GM21390 (cell line): ENCODE data around the gene ZNRD2.

Source experiments
- ATAC-seq: cut with Tn5 transposase; IDR thresholded peaks from one replicate; pipeline ENCODE4 v1.9.1; 2021; ENCODE audit not compliant: unreplicated experiment

The ZNRD2 gene

DNA sequence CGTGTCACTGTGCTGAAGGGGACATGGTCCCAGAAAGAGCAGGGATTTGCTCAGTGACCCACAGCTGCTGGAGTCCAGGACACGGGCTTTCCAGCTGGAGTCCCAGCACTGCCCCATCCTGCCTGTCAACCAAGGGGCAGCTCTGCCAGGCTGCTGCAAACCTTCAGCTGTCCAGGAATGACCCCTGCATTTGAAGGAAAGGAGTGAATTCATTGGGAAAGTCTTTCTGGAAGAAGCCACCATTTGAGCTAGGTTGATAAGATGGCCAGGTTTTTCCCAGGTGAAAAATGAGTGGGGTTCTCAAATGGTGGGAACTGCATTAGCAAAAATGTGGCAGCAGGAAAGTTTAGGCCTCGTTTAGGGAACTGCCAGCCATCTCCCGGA is 16.0 kb downstream of the ZNRD2 start:
- no peak for ATAC-seq

GRCh38 chr11:65586676-65587075 is 16.4 kb downstream of the ZNRD2 start:
- ATAC-seq, result no peak

DNA sequence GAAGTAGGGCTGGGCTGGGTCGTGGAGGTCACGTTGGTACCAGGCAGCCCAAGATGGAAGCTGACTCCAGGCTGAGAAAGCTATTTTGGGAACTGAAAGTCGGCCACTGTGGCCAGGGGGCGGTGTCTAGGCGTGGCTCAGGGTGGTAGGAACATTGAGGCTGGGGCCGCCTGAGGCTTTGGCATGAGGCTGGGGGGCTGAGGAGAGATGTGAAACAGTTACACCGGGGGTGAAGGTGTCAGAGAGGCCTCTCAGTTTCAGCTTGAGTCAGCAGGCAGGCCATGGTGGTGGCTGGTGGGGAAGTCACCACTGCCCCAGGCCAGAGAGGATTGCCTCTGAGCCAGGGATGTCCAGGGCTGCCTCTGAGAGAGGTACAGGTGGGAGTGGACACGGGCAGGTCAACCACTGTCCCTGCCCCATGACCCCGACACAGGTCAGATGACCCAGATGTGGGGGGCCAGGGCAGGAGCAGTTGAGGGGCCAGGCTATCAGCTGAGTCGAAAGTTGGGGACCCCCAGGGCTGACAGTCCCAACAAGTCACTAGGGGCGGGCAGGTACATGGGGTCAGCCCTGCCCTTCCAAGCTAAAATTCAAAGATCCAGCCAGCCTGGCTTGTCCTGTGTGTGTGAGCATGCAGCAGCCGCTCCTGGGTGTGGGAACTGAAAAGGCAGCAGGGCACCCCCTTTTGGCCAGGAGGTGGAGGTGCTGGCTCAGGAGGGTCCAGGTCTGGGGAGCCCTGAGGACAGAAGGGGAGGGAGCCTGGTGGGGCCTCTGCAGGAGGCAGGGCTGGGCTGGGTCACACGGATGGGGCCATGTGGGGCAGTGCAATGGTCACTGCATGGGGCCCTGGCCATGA is 18.1 kb downstream of the ZNRD2 start:
- peak; percentile 80 for ATAC-seq

GRCh38 chr11:65589444-65590239 is 19.4 kb downstream of the ZNRD2 start:
- ATAC-seq, result no peak

- ATAC-seq, result no peak
Observed at GRCh38 chr11:65590240-65590738, 20.0 kb downstream of the ZNRD2 start.

- ATAC-seq, result no peak
Observed at GRCh38 chr11:65591939-65592857, 21.9 kb downstream of the ZNRD2 start.

- ATAC-seq, result no peak
Observed at GRCh38 chr11:65592858-65593517, 22.7 kb downstream of the ZNRD2 start.

DNA sequence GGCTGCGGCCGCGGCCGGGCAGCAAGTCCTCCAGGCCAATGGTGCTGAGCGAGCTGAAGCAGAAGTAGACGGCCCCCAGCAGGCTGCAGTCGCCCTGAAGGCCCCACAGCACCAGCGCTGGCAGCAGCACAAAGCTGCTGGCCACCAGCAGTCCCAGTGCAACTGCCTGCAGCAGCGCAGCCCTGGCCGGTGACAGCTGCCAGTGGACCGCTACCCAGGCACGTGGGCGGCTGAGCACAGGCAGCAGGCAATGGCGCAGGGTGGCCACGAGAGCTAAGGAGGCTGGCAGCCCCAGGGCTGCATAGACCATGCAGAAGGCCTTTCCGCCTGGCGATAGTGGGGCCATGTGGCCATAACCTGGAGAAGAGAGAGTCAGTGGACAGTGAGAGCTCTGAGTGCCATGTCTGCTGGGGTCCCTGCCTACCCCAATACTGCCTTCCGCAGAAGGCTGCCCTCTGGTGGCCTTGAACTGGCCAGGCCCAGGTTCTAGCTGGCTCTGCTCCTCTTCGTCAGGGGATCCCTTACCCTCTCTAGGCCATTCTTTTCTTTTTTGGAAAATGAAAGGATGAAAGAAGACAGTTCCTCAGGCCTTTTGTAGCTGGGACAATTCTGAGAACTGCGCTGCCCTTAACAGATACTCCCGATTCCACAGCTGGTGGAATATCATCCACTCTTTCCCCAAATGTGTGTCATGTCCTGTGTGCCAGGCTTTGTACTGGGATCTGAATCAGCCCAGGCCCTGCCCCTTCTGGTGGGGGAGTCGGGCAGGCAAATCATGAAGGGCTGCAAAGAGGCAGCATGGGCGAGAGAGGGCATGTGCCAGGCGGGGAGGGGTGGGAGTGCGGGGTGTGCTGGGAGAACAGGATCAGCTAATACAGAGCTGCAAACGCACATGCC is 23.5 kb downstream of the ZNRD2 start:
- ATAC-seq, result no peak

DNA sequence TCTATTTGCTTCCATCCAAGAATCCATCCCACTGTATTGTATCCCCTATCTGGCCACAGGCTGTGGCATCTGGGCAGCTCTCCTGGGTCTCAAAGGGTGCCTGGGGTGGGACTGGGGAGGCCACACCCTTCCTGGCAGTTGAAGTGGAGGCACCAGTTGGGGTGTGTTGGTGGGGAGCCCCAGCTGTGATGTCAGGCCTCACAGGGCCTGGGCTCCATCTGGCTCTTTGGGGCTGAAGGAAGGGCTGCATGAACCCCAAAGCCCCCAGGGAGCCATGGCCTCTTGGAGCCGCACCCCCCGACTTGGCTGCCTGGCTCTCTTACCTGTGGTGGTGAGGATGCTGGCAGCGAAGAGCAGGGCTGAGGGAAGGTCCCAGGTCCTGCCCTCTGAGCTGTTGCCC is 24.9 kb downstream of the ZNRD2 start:
- ATAC-seq, result no peak

- no peak for ATAC-seq
Observed at GRCh38 chr11:65595543-65596281, 25.4 kb downstream of the ZNRD2 start, which contains the start of gene KCNK7. Gene KCNK7 (minus strand): TSS chr11:65595800. CDS start chr11:65595772, 28 bp downstream.

- ATAC-seq, result no peak
Observed at GRCh38 chr11:65596520-65596919, 26.2 kb downstream of the ZNRD2 start.

DNA sequence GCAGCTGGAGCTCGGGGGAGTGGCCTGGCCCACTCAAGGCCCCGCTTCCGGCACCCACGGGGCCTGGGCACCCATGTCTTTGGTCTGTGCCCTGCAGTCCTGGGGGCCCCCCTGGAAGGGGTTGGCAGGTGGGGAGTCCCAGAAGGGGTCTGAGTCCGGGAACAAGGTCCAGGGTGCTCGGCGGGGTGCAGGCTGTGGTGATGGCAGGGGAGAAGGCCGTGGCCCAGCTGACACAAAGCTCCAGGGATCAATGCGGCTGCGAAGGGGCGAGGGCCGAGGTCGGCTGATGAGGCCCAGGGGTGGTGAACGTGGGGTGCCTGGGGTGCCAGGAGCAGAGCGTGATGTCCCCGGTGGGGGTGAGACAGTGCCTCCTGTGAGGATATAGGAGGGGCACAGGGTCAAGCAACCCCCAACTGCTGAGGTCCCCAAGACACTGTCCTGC is 28.0 kb downstream of the ZNRD2 start:
- no peak for ATAC-seq

- ATAC-seq, result no peak
Observed at GRCh38 chr11:65599216-65599954, 29.1 kb downstream of the ZNRD2 start.

DNA sequence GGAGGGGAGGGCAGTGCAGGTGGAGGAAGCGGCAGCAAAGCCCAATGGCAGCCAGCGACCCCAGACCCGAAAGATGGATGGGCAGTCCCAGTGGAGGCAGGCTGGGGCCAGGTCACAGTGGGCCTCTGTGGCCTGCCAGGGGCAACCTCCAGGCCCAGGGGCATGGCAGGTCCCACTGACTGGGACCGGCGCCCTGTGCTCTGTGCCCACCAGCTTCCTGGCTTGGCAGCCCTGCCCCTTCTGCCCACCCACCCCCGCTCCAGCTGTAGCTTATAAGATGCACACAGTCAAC is 29.6 kb downstream of the ZNRD2 start:
- ATAC-seq, result no peak

DNA sequence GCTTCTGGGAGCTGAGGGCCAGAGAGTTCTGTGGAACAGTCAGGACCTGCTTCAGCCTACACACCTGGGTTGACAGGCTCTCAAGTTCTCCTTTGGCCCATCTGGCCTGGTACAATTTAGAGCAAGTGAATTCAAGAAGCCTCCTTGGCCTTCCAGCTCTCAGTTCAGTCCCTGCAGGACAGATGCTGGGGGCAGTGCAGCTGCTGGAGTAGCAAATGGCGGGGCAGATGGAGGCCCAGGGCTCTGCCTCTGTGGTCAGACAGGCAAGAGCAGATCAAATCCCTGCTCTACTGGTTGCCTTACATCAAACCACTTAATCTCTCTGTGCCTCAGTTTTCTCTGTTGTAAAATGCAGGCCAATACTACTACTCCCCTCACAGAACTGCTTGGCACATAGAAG is 34.0 kb downstream of the ZNRD2 start:
- ATAC-seq, result no peak

DNA sequence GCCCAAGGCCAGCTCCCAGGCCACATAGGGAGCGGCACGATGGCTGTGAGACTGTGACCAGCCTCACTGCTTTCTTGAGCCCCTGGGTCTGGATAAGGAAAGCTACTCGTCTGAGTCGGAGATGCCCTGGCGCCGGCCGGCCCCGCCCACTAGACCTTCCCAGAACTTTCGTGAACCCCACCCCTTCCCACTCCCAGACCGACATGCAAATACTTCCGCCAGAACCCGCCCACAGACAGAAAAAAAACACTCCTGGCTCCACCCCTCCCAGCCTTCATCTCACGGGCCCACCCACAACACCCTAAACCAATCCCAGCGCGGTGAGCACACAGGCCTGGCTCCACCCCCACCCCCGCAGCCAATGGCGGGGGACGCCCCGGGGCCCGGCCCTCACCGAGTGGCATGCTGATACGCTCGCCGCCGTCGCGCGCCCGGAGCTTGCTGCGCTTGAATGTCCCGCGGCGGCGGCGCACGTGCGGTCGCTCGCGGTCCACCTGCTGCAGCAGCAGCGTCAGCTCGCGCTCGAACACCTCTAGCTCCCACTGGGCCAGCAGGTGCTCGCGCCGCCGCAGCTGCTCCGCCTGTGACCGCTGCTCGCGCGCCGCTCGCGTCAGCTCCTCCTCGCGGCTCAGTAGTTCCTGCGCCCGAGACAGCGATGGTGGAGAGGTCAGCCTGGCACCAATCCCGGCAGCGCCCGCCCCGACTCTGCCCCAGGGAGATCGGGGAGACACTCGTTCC is 36.8 kb downstream of the ZNRD2 start:
- no peak for ATAC-seq

GRCh38 chr11:65607614-65608426 is 37.5 kb downstream of the ZNRD2 start:
- no peak for ATAC-seq
